Right lobe of liver (tissue), 6 donors: ENCODE data around the gene MYO15A. TPM values are rescaled to one million over a fixed set of nuclear protein-coding genes. Genes with fewer than 3 reads are reported as not detected.
A peak's percentile ranks its signal among the peaks of the same experiment; 100 is the strongest.

Experiments used
- ATAC-seq, 4 donors: fragments of 200-7000 bp; cut with Tn5 transposase; one replicate each; pipeline ENCODE4 v1.9.1; 2020; ENCODE audit warnings: mild to moderate bottlenecking in 4 of 4, moderate library complexity in 4 of 4
- DNase-seq, 3 donors: peaks; one replicate each; pipeline ENCODE4 v3.0.0-alpha.2; 2020
- H3K27ac ChIP-seq, 3 donors: fragments of 200-600 bp; one replicate each; pipeline ENCODE4 v1.8.0; 2022
- H3K27me3 ChIP-seq, 2 donors: fragments of 200-600 bp; one replicate each; pipeline ENCODE4 v1.8.0; 2022
- H3K36me3 ChIP-seq, 4 donors: fragments of 200-600 bp; sonication (generic) in 1 of 4; one replicate each; pipeline versions ENCODE4 v1.5.1 to v1.8.0; 2017 to 2022; ENCODE audit warnings: control low read depth in 1 of 4
- H3K4me1 ChIP-seq, 4 donors: fragments of 200-600 bp; sonication (generic) in 1 of 4; one replicate each; pipeline versions ENCODE4 v1.5.1 to v1.8.0; 2017 to 2022; ENCODE audit warnings: control low read depth in 1 of 4
- H3K4me3 ChIP-seq, 3 donors: fragments of 200-600 bp; one replicate each; pipeline ENCODE4 v1.8.0; 2022
- H3K9me3 ChIP-seq, 4 donors: fragments of 200-600 bp; sonication (generic) in 1 of 4; one replicate each; pipeline versions ENCODE4 v1.5.1 to v1.8.0; 2017 to 2022; ENCODE audit warnings: control low read depth in 1 of 4
- CTCF ChIP-seq, 4 donors: fragments of 200-600 bp in 3 of 4; fragments of 450-650 bp in 1 of 4; IDR thresholded peaks; one replicate each; pipeline versions ENCODE4 v1.5.1 to v1.8.0; 2016 to 2022; ENCODE audit warnings: antibody characterized with exemption in 4 of 4, mild to moderate bottlenecking in 2 of 4
- POLR2A ChIP-seq: fragments of 450-650 bp; IDR thresholded peaks from one replicate; pipeline ENCODE4 v1.6.1; 2017; ENCODE audit warnings: antibody characterized with exemption, mild to moderate bottlenecking
- WGBS: methylation state at CpG from one replicate; pipeline ENCODE4 v1.1.6; 2018; ENCODE audit warnings: low coverage, low lambda C conversion rate; ENCODE audit not compliant: insufficient coverage; ENCODE audit errors: missing lambda C conversion rate; 5-methylcytosine and 5-hydroxymethylcytosine counted together
- intact Hi-C, 2 donors: fragments of 100-400 bp; cut with DNase I; formaldehyde crosslinking; loops; one replicate each; pipeline versions ENCODE4 v1.11.2 to v1.14.1; 2022
- total RNA-seq, 6 experiments: library from RNA; depleted of rRNA in 2 of 6; stranded (reverse); fragments of >200 nt in 2 of 6; fragmentation: NEBNext Ultra II Directional in 3 of 6; extraction: Animal tissue kit (Norgen Biotek cat#: 25700) in 3 of 6; gene quantifications; one replicate each; pipeline versions ENCODE4 v1.1.0 to v1.2.4, GENCODE V29; 2016 to 2023
- donor health status: DM: no; HTN: yes; CAD: no.
- donor health status: DM: no; HTN: no; CAD: no.
- donor health status: DM: no; HTN: no; CAD: no.
- donor health status: DM: no; HTN: yes; CAD: no.
- donor health status: DM: no; HTN: yes; CAD: no.

The MYO15A gene
- total RNA-seq, 6 experiments from 2014 or later: 0.19 to 6.2 (median 1.5) TPM

GRCh38 chr17:18115517-18115916, 7.0 kb downstream of the MYO15A start:
- no peaks in the 10 kb centered on the region for H3K9me3 ChIP-seq
- 37% methylated on average over 2 of the region's 7 CpGs for WGBS
- no peaks in the 10 kb centered on the region for H3K27me3 ChIP-seq
- H3K4me3 ChIP-seq: peak overlapping the region in 2 of 3 donors; percentile 5 to 61
- H3K36me3 ChIP-seq: no peaks in the 10 kb centered on the region
- DNase-seq: peak; percentile 80 to 96 (median 94)
- intact Hi-C loops: no loop called here
- H3K27ac ChIP-seq: peak overlapping the region; percentile 64 to 83 (median 81)
- peak; percentile 74 to 87 (median 84) for ATAC-seq
- TF ChIP-seq CTCF (IDR thresholded peaks at IDR 0.05): no peak
- peak; percentile 41 for TF ChIP-seq POLR2A
- peaks cover 0 to 54% (median 14%) of the 10 kb centered on the region in 4 donors for H3K4me1 ChIP-seq

- no peaks in the 10 kb centered on the region for H3K27me3 ChIP-seq
- H3K4me3 ChIP-seq: peak overlapping the region in 2 of 3 donors; percentile 50 to 61
- no peaks in the 10 kb centered on the region for H3K36me3 ChIP-seq
- H3K27ac ChIP-seq: peak overlapping the region; percentile 64 to 83 (median 81)
- ATAC-seq: peak; percentile 21 to 65 (median 56)
- intact Hi-C loops: no loop called here
- H3K9me3 ChIP-seq: no peaks in the 10 kb centered on the region
- WGBS: 30% methylated on average over 4 of the region's 5 CpGs
- peak; percentile 31 to 80 (median 80) for DNase-seq
- peaks cover 0 to 48% (median 11%) of the 10 kb centered on the region in 4 donors for H3K4me1 ChIP-seq
- TF ChIP-seq CTCF (IDR thresholded peaks at IDR 0.05): no peak
- peak; percentile 1 for TF ChIP-seq POLR2A
Measured at GRCh38 chr17:18116078-18116477, 7.5 kb downstream of the MYO15A start.

GRCh38 chr17:18117533-18117932, 9.0 kb downstream of the MYO15A start:
- TF ChIP-seq CTCF (IDR thresholded peaks at IDR 0.05) (no peak), POLR2A (peak; percentile 67)
- ATAC-seq: peak; percentile 66 to 75 (median 72)
- 44% methylated on average over 1 of the region's 1 CpG for WGBS
- intact Hi-C loops: no loop called here
- H3K4me3 ChIP-seq: peak overlapping the region in 2 of 3 donors; percentile 50 to 61
- H3K27me3 ChIP-seq: no peaks in the 10 kb centered on the region
- no peaks in the 10 kb centered on the region for H3K9me3 ChIP-seq
- no peaks in the 10 kb centered on the region for H3K36me3 ChIP-seq
- H3K4me1 ChIP-seq: peaks cover 0 to 38% (median 11%) of the 10 kb centered on the region in 4 donors
- H3K27ac ChIP-seq: peak overlapping the region; percentile 63 to 83 (median 81)
- DNase-seq: peak; percentile 49 to 92 (median 80)

GRCh38 chr17:18117982-18118975, 9.7 kb downstream of the MYO15A start:
- intact Hi-C loops: no loop called here
- WGBS: 62% methylated on average over 8 of the region's 33 CpGs
- ATAC-seq: peak in 3 of 4 donors; percentile 4 to 18 (median 7)

More at GRCh38 chr17:18117982-18118975, 9.7 kb downstream of the MYO15A start:
- peak overlapping the region; percentile 63 to 83 (median 81) for H3K27ac ChIP-seq
- no peaks in the 10 kb centered on the region for H3K36me3 ChIP-seq
- DNase-seq: no peak
- H3K27me3 ChIP-seq: no peaks in the 10 kb centered on the region
- H3K4me1 ChIP-seq: peaks cover 0 to 30% (median 9%) of the 10 kb centered on the region in 4 donors
- TF ChIP-seq POLR2A (no peak), CTCF (IDR thresholded peaks at IDR 0.05) (no peak)
- H3K4me3 ChIP-seq: no peak overlapping the region
- no peaks in the 10 kb centered on the region for H3K9me3 ChIP-seq
